GM23338 (cell line): Measurements from ENCODE around the gene ACYP2.

Experiments
- CREB1 ChIP-seq: fragments of 250-450 bp; sonication (Bioruptor Pico); IDR thresholded peaks from 2 replicates; pipeline ENCODE4 v1.5.0; 2020; ENCODE audit warnings: low read depth, mild to moderate bottlenecking, moderate library complexity
- CTCF ChIP-seq, 2 experiments: fragments of 200-600 bp in 1 of 2; sonication (generic) in 1 of 2; conservative IDR thresholded peaks; 2 replicates each; pipeline versions ENCODE4 v1.5.1 to v1.6.1; 2016 to 2017; ENCODE audit warnings: antibody characterized with exemption in 2 of 2, low read depth in 2 of 2, mild to moderate bottlenecking in 2 of 2, moderate library complexity in 1 of 2
- EZH2 ChIP-seq: fragments of 200-600 bp; sonication (generic); IDR thresholded peaks from one replicate; pipeline ENCODE4 v1.8.0; 2017; ENCODE audit warnings: antibody characterized with exemption, mild to moderate bottlenecking, low read depth; ENCODE audit not compliant: unreplicated experiment
- EZH2phosphoT487 ChIP-seq: fragments of 200-600 bp; sonication (generic); IDR thresholded peaks from one replicate; pipeline ENCODE4 v1.8.1; 2018; ENCODE audit warnings: antibody characterized with exemption; ENCODE audit not compliant: unreplicated experiment
- JUNB ChIP-seq: IDR thresholded peaks from one replicate; pipeline ENCODE4 v1.6.1; 2016; ENCODE audit warnings: antibody characterized with exemption; ENCODE audit not compliant: unreplicated experiment
- NANOG ChIP-seq: IDR thresholded peaks from 2 replicates; pipeline ENCODE4 v1.6.1; 2016; ENCODE audit warnings: antibody characterized with exemption, borderline replicate concordance
- POLR2AphosphoS5 ChIP-seq: IDR thresholded peaks from 2 replicates; pipeline ENCODE4 v1.6.1; 2016; ENCODE audit warnings: antibody characterized with exemption, low read depth
- REST ChIP-seq: IDR thresholded peaks from one replicate; pipeline ENCODE4 v1.6.1; 2018; ENCODE audit warnings: antibody characterized with exemption; ENCODE audit not compliant: unreplicated experiment
- STAT1 ChIP-seq: IDR thresholded peaks from one replicate; pipeline ENCODE4 v1.6.1; 2016; ENCODE audit warnings: antibody characterized with exemption; ENCODE audit not compliant: unreplicated experiment
- ZNF114 ChIP-seq: fragments of 250-450 bp; sonication (Bioruptor Pico); IDR thresholded peaks from 2 replicates; pipeline ENCODE4 v1.5.0; 2020; ENCODE audit warnings: mild to moderate bottlenecking, moderate library complexity
- ZNF331 ChIP-seq: fragments of 250-450 bp; sonication (Bioruptor Pico); IDR thresholded peaks from 2 replicates; pipeline ENCODE4 v1.5.0; 2020; ENCODE audit warnings: low read depth, mild to moderate bottlenecking, moderate library complexity

- TF ChIP-seq CTCF (conservative IDR thresholded peaks at IDR 0.05; ENCODE audit: low read depth in 2 of 2) (no peak), POLR2AphosphoS5 (no peak), EZH2 (no peak), EZH2phosphoT487 (no peak), REST (no peak), ZNF331 (CRISPR knock-in tag) (no peak), JUNB (no peak), CREB1 (CRISPR knock-in tag) (no peak), ZNF114 (CRISPR knock-in tag) (no peak), STAT1 (no peak), NANOG (no peak)
Observed at GRCh38 chr2:54330926-54331835, 215.8 kb downstream of the ACYP2 start.
